GM12878 (cell line): ENCODE measurements around the gene CYBB. TPM values are rescaled to one million over a fixed set of nuclear protein-coding genes. Genes with fewer than 3 reads are reported as not detected.

Experiments
- ATAC-seq: fragments of 200-7000 bp; cut with Tn5 transposase; 3 replicates; pipeline ENCODE4 v1.9.1; 2020; ENCODE audit warnings: mild to moderate bottlenecking, moderate library complexity
- BruUV-seq: library from RNA; stranded (reverse); fragments of 400-500 nt; replicated peaks from 2 replicates; lab custom pipeline; 2021; lab: Mats Ljungman, UMichigan
- CTCF ChIA-PET: fragments of 300-600 bp; sonication (Branson Sonifier 250); formaldehyde crosslinking; extraction: SDS; loops from one replicate; lab custom pipeline; 2021; ENCODE audit warnings: inconsistent platforms; lab: Yijun Ruan, JAX
- POLR2A ChIA-PET: fragments of 350-600 bp; formaldehyde crosslinking; extraction: SDS; loops from one replicate; lab custom pipeline; 2021; ENCODE audit warnings: inconsistent platforms; lab: Charles Lee
- RAD21 ChIA-PET: fragments of 300-600 bp; sonication (Branson Sonifier 250); formaldehyde crosslinking; loops from one replicate; lab custom pipeline; 2023; ENCODE audit warnings: antibody characterized with exemption; ENCODE audit not compliant: unreplicated experiment; lab: Charles Lee
- SMC1A ChIA-PET: fragments of 300-600 bp; sonication (Branson Sonifier 250); formaldehyde crosslinking; loops from one replicate; lab custom pipeline; 2023; ENCODE audit not compliant: unreplicated experiment, uncharacterized antibody; lab: Charles Lee
- DNase-seq: peaks from one replicate; pipeline ENCODE4 v3.0.0-alpha.2; 2011; ENCODE audit warnings: low read depth, low spot score
- FAIRE-seq: peaks from 3 replicates; lab custom pipeline; 2011; peaks lifted over from hg19 to GRCh38; lab: Jason Lieb, UNC
- H2AFZ ChIP-seq: 2 replicates; pipeline ENCODE4 v1.6.0; 2011; ENCODE audit warnings: low read depth, low read length, control low read depth; ENCODE audit not compliant: control insufficient read depth
- H3K27ac ChIP-seq: 2 replicates; pipeline ENCODE4 v1.5.1; 2011; ENCODE audit warnings: control low read depth; ENCODE audit not compliant: control insufficient read depth, insufficient read depth
- H3K27me3 ChIP-seq, 2 experiments: replicated peaks in 1 of 2; 2 replicates each; pipeline versions ENCODE4 v1.6.0 to v1.6.1; 2011; ENCODE audit warnings: low read length in 1 of 2; ENCODE audit not compliant: control insufficient read depth in 2 of 2, insufficient read depth in 2 of 2
- H3K36me3 ChIP-seq, 2 experiments: 2 replicates each; pipeline ENCODE4 v1.5.1; 2011; ENCODE audit warnings: low read length in 1 of 2; ENCODE audit not compliant: control insufficient read depth in 2 of 2, insufficient read depth in 2 of 2
- H3K4me1 ChIP-seq: 2 replicates; pipeline ENCODE4 v1.6.1; 2011; ENCODE audit warnings: mild to moderate bottlenecking, low read length, moderate library complexity, mixed read lengths; ENCODE audit not compliant: control insufficient read depth, insufficient read depth
- H3K4me2 ChIP-seq: 2 replicates; pipeline ENCODE4 v1.6.0; 2011; ENCODE audit warnings: control low read depth; ENCODE audit not compliant: control insufficient read depth, insufficient read depth
- H3K4me3 ChIP-seq: fragments of 200-600 bp; sonication (generic); 2 replicates; pipeline ENCODE4 v1.5.1; 2016
- H3K79me2 ChIP-seq: 2 replicates; pipeline ENCODE4 v1.6.0; 2011; ENCODE audit warnings: low read length; ENCODE audit not compliant: control insufficient read depth, insufficient read depth
- H3K9ac ChIP-seq: 2 replicates; pipeline ENCODE4 v1.8.0; 2011; ENCODE audit warnings: low read length, control low read depth, mixed read lengths; ENCODE audit not compliant: control insufficient read depth, insufficient read depth
- H3K9me3 ChIP-seq: replicated peaks from 3 replicates; pipeline ENCODE4 v1.5.1; 2011; ENCODE audit warnings: mild to moderate bottlenecking, low read length; ENCODE audit not compliant: control insufficient read depth, insufficient read depth
- H4K20me1 ChIP-seq: 2 replicates; pipeline ENCODE4 v1.6.0; 2011; ENCODE audit not compliant: control insufficient read depth, insufficient read depth
- CEBPB ChIP-seq, 2 experiments: fragments of 150-350 bp in 1 of 2; IDR thresholded peaks; 2 replicates each; pipeline ENCODE4 v1.6.1; 2012 to 2014; ENCODE audit warnings: low read depth in 2 of 2, low read length in 2 of 2, borderline replicate concordance in 1 of 2, inconsistent platforms in 1 of 2
- CHD1 ChIP-seq: IDR thresholded peaks from 2 replicates; pipeline ENCODE4 v1.6.1; 2012; ENCODE audit warnings: low read depth, low read length, improper control_type of control experiment
- CHD4 ChIP-seq: fragments of 200-600 bp; sonication (generic); IDR thresholded peaks from 2 replicates; pipeline ENCODE4 v1.6.1; 2016; ENCODE audit warnings: mild to moderate bottlenecking
- CREB1 ChIP-seq: IDR thresholded peaks from 2 replicates; pipeline ENCODE4 v1.6.1; 2012; ENCODE audit warnings: low read depth, mild to moderate bottlenecking, inconsistent platforms
- FOS ChIP-seq: IDR thresholded peaks from 3 replicates; pipeline ENCODE4 v1.6.1; 2011; ENCODE audit warnings: borderline replicate concordance; ENCODE audit not compliant: insufficient read length; ENCODE audit errors: extremely low read depth
- IKZF1 ChIP-seq: fragments of 450-650 bp; conservative IDR thresholded peaks from 2 replicates; pipeline ENCODE4 v1.6.1; 2017; ENCODE audit warnings: antibody characterized with exemption, mild to moderate bottlenecking
- IRF4 ChIP-seq: IDR thresholded peaks from 2 replicates; pipeline ENCODE4 v1.6.1; 2011; ENCODE audit warnings: low read depth, low read length
- LARP7 ChIP-seq: fragments of 450-650 bp; IDR thresholded peaks from 2 replicates; pipeline ENCODE4 v1.6.1; 2017; ENCODE audit warnings: mild to moderate bottlenecking
- MYC ChIP-seq: IDR thresholded peaks from 2 replicates; pipeline ENCODE4 v1.6.1; 2011; ENCODE audit warnings: mild to moderate bottlenecking, low read length, moderate library complexity, inconsistent platforms; ENCODE audit not compliant: insufficient read depth, insufficient replicate concordance, insufficient read length, severe bottlenecking
- POLR2AphosphoS5 ChIP-seq: IDR thresholded peaks from 2 replicates; pipeline ENCODE4 v1.6.1; 2011; ENCODE audit warnings: mild to moderate bottlenecking, low read length, inconsistent platforms
- RAD21 ChIP-seq: IDR thresholded peaks from 2 replicates; pipeline ENCODE4 v1.6.1; 2011; ENCODE audit warnings: mild to moderate bottlenecking, low read depth, low read length, moderate library complexity; ENCODE audit not compliant: insufficient read depth
- STAT1 ChIP-seq: fragments of 450-650 bp; conservative IDR thresholded peaks from 2 replicates; pipeline ENCODE4 v1.6.1; 2014; ENCODE audit warnings: antibody characterized with exemption, mild to moderate bottlenecking
- TAF1 ChIP-seq: IDR thresholded peaks from 2 replicates; pipeline ENCODE4 v1.6.1; 2011; ENCODE audit warnings: mild to moderate bottlenecking, low read depth, low read length, borderline replicate concordance
- ZNF24 ChIP-seq: fragments of 450-650 bp; IDR thresholded peaks from 2 replicates; pipeline ENCODE4 v1.6.1; 2017; ENCODE audit warnings: antibody characterized with exemption, mild to moderate bottlenecking
- ZSCAN29 ChIP-seq: fragments of 450-650 bp; IDR thresholded peaks from 2 replicates; pipeline ENCODE4 v1.6.1; 2017; ENCODE audit warnings: mild to moderate bottlenecking, moderate library complexity
- WGBS: methylation state at CpG from one replicate; pipeline ENCODE4 v1.1.6; 2016; ENCODE audit warnings: low lambda C conversion rate; ENCODE audit not compliant: insufficient replicate concordance, insufficient coverage; ENCODE audit errors: missing lambda C conversion rate; 5-methylcytosine and 5-hydroxymethylcytosine counted together
- in situ Hi-C: fragments of 300-500 bp; cut with MboI; formaldehyde crosslinking; loops from 9 replicates; pipeline ENCODE4 v1.14.3; 2018; ENCODE audit warnings: mixed read lengths
- intact Hi-C: fragments of 100-400 bp; cut with micrococcal nuclease; formaldehyde crosslinking; loops from one replicate; pipeline ENCODE4 v1.14.2; 2022; ENCODE audit not compliant: unreplicated experiment
- polyA plus RNA-seq, 11 experiments: library from polyadenylated mRNA; depleted of rRNA in 4 of 11; unstranded in 6 of 11; stranded (reverse) in 5 of 11; fragments of >200 nt; fragmentation: Nextera tagmentation in 4 of 11; fragmentation: Illumina TruSeq in 1 of 11; extraction: Ambion mirVana in 4 of 11; extraction: Trizol in 1 of 11; gene quantifications; 1 replicate in 1 of 11; 2 replicates in 10 of 11; pipeline versions ENCODE4 v1.2.1 to v1.2.3, GENCODE V29; 2011 to 2016; ENCODE audit warnings: inconsistent platforms in 2 of 11, missing spikeins in 2 of 11, low read depth in 1 of 11
- total RNA-seq, 4 experiments: library from RNA; depleted of rRNA in 3 of 4; stranded (reverse); fragments of >200 nt in 3 of 4; fragmentation: Illumina TruSeq in 1 of 4; extraction: Trizol in 1 of 4; gene quantifications; 2 replicates each; pipeline versions ENCODE4 v1.2.1 to v1.2.3, GENCODE V29; 2013 to 2021
- TF ChIP-seq, protein P1 (sequence below): IDR thresholded peaks from 2 replicates; pipeline ENCODE4 v1.6.1; 2011; ENCODE audit warnings: low read depth, mild to moderate bottlenecking, low read length, moderate library complexity, borderline replicate concordance; ENCODE audit errors: extremely low read depth
- TF ChIP-seq, protein P2 (sequence below): fragments of 450-650 bp; IDR thresholded peaks from 2 replicates; pipeline ENCODE4 v1.6.1; 2017; ENCODE audit warnings: mild to moderate bottlenecking
- TF ChIP-seq, protein P3 (sequence below): fragments of 450-650 bp; IDR thresholded peaks from 2 replicates; pipeline ENCODE4 v1.6.1; 2017; ENCODE audit warnings: low read depth, mild to moderate bottlenecking, moderate library complexity

The CYBB gene
- total and polyA plus RNA-seq, 10 of the 15 experiments (the other 5 are each of a cell fraction or from before 2014, with no cell fraction given) = 6.2 to 73.9 (median 24.8) TPM

DNA sequence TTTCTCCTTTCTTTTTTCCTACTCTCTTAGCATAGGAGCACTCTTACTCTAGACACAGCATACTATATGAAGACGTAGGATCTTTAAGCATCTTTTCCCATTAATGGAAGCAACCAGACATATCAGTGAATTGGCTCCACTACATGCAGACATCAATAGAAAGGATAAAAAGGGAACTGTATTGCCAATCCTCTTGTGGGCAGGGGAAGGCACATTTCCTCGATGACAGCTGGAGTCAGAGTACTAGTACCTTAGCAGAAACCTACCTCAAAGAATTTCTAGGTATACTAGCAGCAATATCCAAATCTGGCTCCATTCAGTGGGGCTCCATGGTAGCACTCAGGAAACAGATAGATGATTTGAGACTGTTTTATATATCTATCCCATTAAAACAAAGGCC is 20.1 kb downstream of the CYBB start:
- Histone ChIP-seq H3K79me2 (no peaks in the 10 kb centered on the region; the same call in 1 of the 2 replicates), H3K36me3 (peaks cover 0 to 16% of the 10 kb centered on the region in 2 experiments; a peak in 3 of 4 replicates), H2AFZ (no peak overlapping the region), H3K9me3 (no peaks in the 10 kb centered on the region), H3K4me3 (no peak overlapping the region), H3K4me2 (no peak overlapping the region), H3K4me1 (peaks cover 19% of the 10 kb centered on the region), H3K27ac (no peak overlapping the region), H3K9ac (no peak overlapping the region), H4K20me1 (no peaks in the 10 kb centered on the region), H3K27me3 (no peaks in the 10 kb centered on the region)
- DNase-seq (no peak), ATAC-seq (no peak), FAIRE-seq (no peak)
- TF ChIP-seq CHD1 = no peak
- TF ChIP-seq IKZF1 = no peak
- no peak for TF ChIP-seq CREB1
- no peak for TF ChIP-seq TAF1
- TF ChIP-seq RAD21 = no peak
- TF ChIP-seq IRF4 = no peak
- TF ChIP-seq, protein P1, sequence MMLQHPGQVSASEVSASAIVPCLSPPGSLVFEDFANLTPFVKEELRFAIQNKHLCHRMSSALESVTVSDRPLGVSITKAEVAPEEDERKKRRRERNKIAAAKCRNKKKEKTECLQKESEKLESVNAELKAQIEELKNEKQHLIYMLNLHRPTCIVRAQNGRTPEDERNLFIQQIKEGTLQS = no peak
- no peak for TF ChIP-seq LARP7
- TF ChIP-seq, protein P2, sequence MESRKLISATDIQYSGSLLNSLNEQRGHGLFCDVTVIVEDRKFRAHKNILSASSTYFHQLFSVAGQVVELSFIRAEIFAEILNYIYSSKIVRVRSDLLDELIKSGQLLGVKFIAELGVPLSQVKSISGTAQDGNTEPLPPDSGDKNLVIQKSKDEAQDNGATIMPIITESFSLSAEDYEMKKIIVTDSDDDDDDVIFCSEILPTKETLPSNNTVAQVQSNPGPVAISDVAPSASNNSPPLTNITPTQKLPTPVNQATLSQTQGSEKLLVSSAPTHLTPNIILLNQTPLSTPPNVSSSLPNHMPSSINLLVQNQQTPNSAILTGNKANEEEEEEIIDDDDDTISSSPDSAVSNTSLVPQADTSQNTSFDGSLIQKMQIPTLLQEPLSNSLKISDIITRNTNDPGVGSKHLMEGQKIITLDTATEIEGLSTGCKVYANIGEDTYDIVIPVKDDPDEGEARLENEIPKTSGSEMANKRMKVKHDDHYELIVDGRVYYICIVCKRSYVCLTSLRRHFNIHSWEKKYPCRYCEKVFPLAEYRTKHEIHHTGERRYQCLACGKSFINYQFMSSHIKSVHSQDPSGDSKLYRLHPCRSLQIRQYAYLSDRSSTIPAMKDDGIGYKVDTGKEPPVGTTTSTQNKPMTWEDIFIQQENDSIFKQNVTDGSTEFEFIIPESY = no peak
- no peak for TF ChIP-seq STAT1
- no peak for TF ChIP-seq CEBPB (IDR thresholded peaks at IDR 0.05; ENCODE audit: borderline replicate concordance in 1 of 2, low read depth in 2 of 2, low read length in 2 of 2)
- TF ChIP-seq MYC = no peak
- TF ChIP-seq, protein P3, sequence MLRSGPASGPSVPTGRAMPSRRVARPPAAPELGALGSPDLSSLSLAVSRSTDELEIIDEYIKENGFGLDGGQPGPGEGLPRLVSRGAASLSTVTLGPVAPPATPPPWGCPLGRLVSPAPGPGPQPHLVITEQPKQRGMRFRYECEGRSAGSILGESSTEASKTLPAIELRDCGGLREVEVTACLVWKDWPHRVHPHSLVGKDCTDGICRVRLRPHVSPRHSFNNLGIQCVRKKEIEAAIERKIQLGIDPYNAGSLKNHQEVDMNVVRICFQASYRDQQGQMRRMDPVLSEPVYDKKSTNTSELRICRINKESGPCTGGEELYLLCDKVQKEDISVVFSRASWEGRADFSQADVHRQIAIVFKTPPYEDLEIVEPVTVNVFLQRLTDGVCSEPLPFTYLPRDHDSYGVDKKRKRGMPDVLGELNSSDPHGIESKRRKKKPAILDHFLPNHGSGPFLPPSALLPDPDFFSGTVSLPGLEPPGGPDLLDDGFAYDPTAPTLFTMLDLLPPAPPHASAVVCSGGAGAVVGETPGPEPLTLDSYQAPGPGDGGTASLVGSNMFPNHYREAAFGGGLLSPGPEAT = no peak
- no peak for TF ChIP-seq ZNF24
- TF ChIP-seq FOS = no peak
- TF ChIP-seq CHD4 = no peak
- TF ChIP-seq POLR2AphosphoS5 = no peak
- no peak for TF ChIP-seq ZSCAN29
- WGBS = 38% methylated on average over 2 of the region's 2 CpGs
- POLR2A ChIA-PET = no interaction called here
- in situ Hi-C loops (no loop called here), intact Hi-C loops (no loop called here)
- CTCF ChIA-PET = interaction anchor here (1.5 kb wide), 2 partner anchors 25 to 54 kb away, joined by 4 to 9 read pairs; no protein-coding TSS in a partner anchor
- RAD21 ChIA-PET = interaction anchor here (1.5 kb wide), 1 partner anchor 54 kb away, joined by 4 read pairs; no protein-coding TSS in a partner anchor
- SMC1A ChIA-PET = interaction anchor here (1.0 to 4.3 kb wide), 4 partner anchors 10 to 54 kb away, joined by 3 to 16 read pairs (median 4); no protein-coding TSS in a partner anchor
- BruUV-seq = no TSS peak
